GM19452 (cell line): ENCODE measurements around the gene TSEN2.
"Not testable (repeated sequence)": the region's sequence is repeated elsewhere in the genome, so short reads cannot be mapped to it uniquely, and the experiment has no call there.

Source experiments
- ATAC-seq: cut with Tn5 transposase; IDR thresholded peaks from one replicate; pipeline ENCODE4 v1.9.1; 2021; ENCODE audit not compliant: unreplicated experiment

TSEN2 gene

GRCh38 chr3:12471241-12471640 lies 13.0 kb upstream of the TSEN2 start:
- ATAC-seq, result no peak

GRCh38 chr3:12472000-12472610 lies 12.2 kb upstream of the TSEN2 start:
- ATAC-seq, result no peak

DNA sequence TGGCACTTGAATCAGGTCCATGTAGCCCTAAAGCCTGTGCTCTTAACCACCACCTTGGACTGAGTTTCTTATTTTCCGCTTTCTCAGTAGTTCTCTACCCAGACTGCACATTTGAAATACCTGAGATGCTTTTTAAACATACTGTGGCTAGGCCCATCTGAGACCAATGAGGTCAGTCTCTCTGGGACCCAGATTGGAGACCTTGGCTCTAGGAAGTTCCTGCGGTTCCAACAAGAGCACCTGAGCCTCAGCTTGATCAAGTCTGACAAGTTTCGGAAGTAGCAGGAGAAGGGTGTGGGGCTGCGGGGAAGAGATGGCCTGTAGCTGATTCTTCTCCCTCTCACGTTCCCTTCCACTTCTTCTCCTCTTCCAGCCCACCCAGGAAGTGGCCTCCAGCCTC lies 11.5 kb upstream of the TSEN2 start:
- no peak for ATAC-seq

- ATAC-seq, result no peak
These were observed 10.8 kb upstream of the TSEN2 start for GRCh38 chr3:12473511-12473910.

- ATAC-seq, result no peak
These were observed 7.9 kb upstream of the TSEN2 start for GRCh38 chr3:12476238-12476897.

- ATAC-seq, result no peak
These were observed 7.0 kb upstream of the TSEN2 start for GRCh38 chr3:12477256-12477655.

DNA sequence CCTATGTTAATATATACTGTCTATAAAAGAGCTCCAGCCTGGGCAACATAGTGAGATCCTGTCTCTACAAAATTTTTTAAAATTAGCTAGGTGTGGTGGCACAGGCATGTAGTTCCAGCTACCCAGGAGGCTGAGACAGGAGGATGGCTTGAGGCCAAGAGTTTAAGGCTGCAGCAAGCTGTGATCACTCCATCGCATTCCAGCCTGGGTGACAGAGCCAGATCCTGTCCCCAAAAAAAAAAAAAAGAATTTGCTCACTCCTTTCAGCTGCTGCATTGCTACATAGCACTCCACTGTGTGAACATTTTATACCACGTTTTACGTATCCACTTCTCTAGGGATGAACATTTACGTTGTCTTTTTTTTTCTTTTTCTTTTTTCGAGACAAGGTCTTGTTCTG lies 6.0 kb upstream of the TSEN2 start:
- ATAC-seq, result no peak

DNA sequence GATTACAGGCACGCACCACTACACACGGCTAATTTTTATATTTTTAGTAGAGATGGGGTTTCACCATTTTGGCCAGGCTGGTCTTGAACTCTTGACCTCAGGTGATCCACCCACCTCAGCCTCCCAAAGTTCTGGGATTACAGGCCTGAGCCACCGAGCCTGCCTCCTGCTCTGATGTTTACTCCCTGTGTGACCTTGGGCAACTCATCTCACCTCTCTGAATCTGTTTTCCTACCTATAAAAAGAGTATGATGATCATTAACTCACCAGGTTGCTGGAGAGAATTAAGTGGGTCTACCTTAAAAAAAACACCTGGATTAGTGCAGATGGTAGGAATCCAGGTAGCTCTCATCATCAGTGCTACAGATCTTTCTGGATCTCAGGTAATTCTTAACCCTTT lies 5.1 kb upstream of the TSEN2 start:
- not testable (repeated sequence) for ATAC-seq

GRCh38 chr3:12479919-12480427 lies 4.3 kb upstream of the TSEN2 start:
- ATAC-seq, result no peak

- no peak for ATAC-seq
These were observed 870 bp upstream of the TSEN2 start for GRCh38 chr3:12483410-12483809.

DNA sequence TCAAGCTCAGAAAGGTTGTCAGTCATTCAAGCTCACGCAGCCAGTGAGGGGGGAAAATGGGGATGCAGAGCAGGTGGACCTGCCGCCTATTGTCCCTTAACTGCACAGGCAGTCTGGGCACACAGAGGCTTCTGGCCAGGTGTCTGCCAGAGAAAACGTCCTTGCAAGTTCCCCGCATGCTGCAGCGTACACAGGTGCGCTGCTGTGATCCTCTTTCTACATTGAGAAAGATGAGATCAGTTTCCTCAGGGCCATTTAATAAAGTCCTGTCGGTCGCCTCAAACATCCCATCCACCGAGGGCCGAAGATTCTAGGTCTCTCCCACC lies 445 bp upstream of the TSEN2 start:
- ATAC-seq, result peak; percentile 26

GRCh38 chr3:12484983-12485327 lies 675 bp downstream of the TSEN2 start:
- no peak for ATAC-seq

GRCh38 chr3:12486001-12486400 lies 1.7 kb downstream of the TSEN2 start:
- no peak for ATAC-seq

DNA sequence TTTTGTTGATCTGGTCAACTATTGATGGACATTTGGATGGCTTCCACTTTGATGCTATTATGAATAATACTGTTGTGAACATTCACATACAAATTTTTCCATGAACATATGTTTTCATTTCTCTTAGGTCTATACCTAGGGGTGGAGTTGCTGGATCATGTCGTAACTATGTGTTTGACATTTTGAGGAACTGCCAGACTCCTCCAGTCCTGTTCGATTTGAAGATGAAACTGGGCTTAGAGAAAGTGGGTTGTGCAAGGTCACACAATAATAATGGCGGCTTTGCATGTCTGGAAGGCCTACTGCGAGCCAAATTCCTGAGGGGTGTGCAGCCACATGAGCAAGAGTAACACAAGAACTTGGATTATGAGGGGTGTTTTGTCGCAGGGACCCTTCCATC lies 2.6 kb downstream of the TSEN2 start:
- ATAC-seq, result no peak

DNA sequence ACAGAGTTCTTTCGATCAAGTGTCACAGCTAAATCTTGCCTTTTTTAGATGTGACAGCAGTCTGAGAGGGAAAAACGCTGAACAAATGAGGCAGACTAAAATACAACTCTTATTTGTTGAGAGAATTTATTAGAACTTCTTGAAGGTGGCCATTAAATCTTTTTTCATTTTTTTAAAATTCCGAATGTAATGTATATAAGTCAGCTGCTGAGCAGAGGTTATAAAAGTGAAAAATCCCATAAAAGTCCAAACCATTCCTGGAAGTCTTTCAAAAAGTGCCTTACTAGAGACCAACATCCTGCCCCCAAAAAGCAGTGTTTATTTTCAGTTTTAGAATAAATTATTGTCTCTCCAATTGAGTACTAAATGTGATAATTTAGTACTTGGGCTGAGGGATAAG lies 3.1 kb downstream of the TSEN2 start:
- no peak for ATAC-seq

GRCh38 chr3:12487786-12488185 lies 3.5 kb downstream of the TSEN2 start:
- ATAC-seq, result no peak

DNA sequence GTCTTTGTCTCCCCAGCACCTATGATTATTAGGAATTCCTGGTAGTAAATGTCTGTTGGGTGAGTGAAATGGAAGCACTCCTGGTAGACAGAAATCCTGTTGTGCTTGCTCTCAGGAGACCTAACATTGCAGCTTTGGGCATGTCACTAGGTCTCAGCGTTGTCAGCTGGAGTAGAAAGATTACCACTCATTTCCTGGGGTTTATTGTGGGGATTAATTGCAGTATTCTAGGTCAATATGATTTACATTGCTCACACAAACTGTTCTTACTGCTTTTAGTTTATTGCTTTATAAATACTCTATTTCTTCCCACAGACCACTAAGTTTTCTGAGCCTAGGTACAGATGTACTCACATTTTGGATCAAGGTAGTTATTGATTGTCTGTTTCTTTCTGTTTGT lies 5.1 kb downstream of the TSEN2 start:
- no peak for ATAC-seq

- ATAC-seq, result no peak
These were observed 5.6 kb downstream of the TSEN2 start for GRCh38 chr3:12489832-12490231.

DNA sequence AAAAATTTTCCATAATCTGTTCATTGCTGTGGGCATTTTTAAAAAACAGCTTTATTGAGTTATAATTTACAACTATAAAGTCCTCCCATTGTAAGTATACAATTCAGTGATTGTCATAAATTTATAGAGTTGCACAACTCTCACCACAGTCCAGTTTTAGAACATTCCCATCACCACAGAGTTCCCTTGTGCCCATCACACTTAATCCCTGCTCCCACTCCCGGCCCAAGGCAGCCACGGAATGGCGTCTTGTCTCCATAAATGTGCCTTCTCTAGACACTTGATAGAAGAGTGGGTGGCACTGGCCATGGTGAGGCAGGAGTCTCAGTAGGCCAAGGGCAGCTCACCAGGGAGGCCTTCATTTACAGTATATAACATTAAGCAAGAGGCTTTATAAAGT lies 6.3 kb downstream of the TSEN2 start:
- no peak for ATAC-seq

DNA sequence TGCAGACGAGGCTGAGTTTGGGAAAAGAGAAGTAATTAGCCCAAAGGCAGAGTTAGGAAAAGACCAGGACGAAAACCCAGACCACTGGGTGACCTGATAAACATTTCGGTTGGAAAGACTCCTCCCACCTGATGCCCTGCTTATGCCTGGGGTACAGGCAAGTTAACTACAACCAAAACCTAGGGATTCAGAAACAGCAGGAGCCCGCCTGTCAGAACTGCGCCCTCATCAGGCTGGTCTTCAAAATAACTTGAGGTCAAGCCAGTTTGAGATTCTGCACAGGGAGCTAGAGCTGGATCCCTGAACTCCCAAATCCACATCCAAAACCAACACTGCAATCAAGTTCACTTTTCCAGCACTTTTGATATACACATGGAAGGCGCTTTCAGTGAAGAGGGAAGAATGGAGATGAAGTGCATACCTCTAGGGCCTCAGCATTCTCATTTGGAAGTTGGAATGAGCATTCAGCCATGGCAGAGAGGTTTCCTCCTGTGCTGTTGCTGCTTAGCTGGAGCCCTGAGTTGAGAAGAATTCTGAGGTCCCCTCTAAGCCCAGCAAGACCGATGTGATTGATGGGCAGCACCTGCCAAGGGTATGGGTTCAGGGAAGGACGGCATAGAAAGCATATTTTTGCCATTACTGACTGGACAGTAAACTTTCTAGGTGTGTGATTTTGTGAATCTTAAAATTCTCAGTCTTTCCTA lies 11.6 kb downstream of the TSEN2 start:
- ATAC-seq, result no peak

GRCh38 chr3:12496453-12496761 lies 12.1 kb downstream of the TSEN2 start:
- ATAC-seq, result no peak

- no peak for ATAC-seq
These were observed 15.2 kb downstream of the TSEN2 start for GRCh38 chr3:12499474-12499873.
